ENCODE results near the gene KLHL6.

- TF ChIP-seq CTCF (IDR thresholded peaks at IDR 0.05) (no peak), POLR2A (IDR thresholded peaks at IDR 0.05) (no peak)
Measured at GRCh38 chr3:183555541-183556081, at the start of gene KLHL6.

Measured in adrenal gland (tissue), 5 donors.